Lung microvascular endothelial cell (primary cell): ENCODE results near the gene CYB5A. TPM values are rescaled to one million over a fixed set of nuclear protein-coding genes. Genes with fewer than 3 reads are reported as not detected.

Experiments
- DNase-seq, 2 donors: peaks; one replicate each; pipeline versions ENCODE4 v3.0.0 to v3.0.0-alpha.2; 2010; ENCODE audit warnings: low read depth in 2 of 2
- total RNA-seq: library from RNA; depleted of rRNA; stranded (reverse); fragments of >200 nt; gene quantifications from 2 replicates; pipeline ENCODE4 v1.2.1, GENCODE V29; 2014

CYB5A gene
- total RNA-seq, 1 donor from 2014 or later = 27.8 TPM

GRCh38 chr18:74248595-74248994 is 43.2 kb downstream of the CYB5A start:
- no peak for DNase-seq

DNA sequence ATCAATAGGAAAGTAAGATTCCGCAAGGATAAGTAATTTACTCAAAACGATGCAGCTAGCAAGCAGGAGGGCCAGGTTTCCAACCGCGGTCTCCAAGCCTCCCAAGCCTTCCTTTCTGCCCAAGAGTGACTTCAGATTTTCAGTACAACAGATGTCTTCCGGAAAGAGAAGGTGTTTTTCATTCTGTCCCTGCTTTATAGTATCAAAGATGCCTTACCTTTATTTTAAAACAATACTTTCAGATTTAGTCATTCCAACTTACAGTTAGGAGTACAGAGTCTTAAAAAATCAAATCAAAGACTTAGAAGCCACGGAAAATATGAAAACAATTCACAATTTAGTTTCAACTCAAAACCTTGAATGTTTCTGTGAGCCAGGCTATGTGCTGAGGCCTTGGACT is 43.6 kb downstream of the CYB5A start:
- DNase-seq = no peak

DNA sequence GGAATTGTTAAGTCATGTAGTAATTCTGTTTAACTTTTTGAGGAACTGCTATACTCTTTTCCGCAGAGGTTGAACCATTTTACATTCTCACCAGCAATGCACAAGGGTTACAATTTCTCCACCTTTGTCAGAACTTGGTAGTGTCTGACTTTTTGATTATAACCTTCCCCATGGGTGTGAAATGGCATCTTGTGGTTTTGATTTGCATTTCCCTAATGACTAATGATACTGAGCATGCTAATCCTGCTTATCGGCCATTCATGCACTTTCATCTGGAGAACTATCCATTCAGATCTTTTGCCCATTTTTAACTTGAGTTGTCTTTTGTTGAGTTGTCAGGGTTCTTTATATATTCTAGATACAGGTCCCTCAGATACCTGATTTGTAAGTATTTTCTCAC is 47.2 kb downstream of the CYB5A start:
- no peak for DNase-seq

DNA sequence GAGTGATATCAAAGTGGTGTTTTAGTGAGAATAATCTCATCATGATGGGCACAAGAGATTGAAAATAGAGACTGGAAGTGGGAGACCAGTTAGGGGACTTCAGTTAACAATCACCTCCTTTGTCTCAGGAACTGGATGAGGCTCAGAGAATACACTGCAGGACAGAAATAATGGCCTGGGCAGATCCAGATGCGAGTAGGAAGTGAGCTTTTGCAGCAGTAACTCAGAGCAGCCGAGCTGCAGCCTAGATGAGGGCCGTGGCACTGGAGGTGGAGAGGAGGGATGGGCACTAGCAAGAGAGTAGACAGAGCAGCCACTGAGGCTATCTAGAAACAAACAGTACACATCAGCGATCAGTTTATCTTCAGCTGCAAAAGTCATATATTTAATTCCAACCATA is 48.6 kb downstream of the CYB5A start:
- no peak for DNase-seq

- DNase-seq = peak; percentile 11 to 14
Measured at GRCh38 chr18:74242438-74243096, 49.2 kb downstream of the CYB5A start.

- no peak for DNase-seq
Measured at GRCh38 chr18:74241970-74242369, 49.8 kb downstream of the CYB5A start.

DNA sequence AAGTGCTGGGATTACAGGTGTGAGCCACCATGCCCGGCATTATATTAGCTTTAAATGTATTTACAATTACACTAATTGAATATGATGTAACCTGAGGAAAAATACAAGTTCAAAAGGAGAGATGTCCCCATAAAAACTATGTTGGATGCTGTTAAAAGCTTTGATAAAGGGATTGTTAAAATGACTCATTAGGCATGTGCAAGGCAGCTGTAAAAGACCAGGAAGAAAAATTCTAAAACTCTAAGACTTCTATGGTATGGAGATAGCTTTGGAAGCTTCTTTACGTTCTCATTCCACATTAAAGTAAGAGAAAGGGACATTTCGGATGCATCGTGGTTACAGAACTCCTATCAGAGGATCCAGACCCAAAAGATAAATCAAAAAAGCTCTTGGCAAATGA is 50.3 kb downstream of the CYB5A start:
- DNase-seq = no peak

- DNase-seq = no peak
Measured at GRCh38 chr18:74239567-74239966, 52.2 kb downstream of the CYB5A start.

- peak in 1 of 2 donors; percentile 36 for DNase-seq
Measured at GRCh38 chr18:74234326-74235171, 57.2 kb downstream of the CYB5A start.

DNA sequence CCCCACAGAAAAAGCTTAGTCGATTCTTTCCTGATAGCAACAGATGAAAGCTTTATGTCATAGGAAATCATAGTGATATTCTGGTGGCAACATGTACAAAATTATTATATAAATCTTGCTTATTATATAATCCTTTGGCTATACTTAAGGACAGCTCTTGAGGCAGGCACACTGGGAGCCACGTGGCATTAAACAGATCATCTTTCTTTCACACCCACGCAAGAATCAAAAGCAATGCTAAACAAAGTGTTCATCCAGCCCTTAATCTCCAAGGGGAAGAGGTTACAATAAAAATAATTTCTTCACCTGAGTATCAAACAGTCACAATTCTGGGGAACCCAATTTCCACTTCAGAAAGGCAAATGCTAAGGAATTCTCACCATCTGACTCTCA is 57.8 kb downstream of the CYB5A start:
- no peak for DNase-seq

DNA sequence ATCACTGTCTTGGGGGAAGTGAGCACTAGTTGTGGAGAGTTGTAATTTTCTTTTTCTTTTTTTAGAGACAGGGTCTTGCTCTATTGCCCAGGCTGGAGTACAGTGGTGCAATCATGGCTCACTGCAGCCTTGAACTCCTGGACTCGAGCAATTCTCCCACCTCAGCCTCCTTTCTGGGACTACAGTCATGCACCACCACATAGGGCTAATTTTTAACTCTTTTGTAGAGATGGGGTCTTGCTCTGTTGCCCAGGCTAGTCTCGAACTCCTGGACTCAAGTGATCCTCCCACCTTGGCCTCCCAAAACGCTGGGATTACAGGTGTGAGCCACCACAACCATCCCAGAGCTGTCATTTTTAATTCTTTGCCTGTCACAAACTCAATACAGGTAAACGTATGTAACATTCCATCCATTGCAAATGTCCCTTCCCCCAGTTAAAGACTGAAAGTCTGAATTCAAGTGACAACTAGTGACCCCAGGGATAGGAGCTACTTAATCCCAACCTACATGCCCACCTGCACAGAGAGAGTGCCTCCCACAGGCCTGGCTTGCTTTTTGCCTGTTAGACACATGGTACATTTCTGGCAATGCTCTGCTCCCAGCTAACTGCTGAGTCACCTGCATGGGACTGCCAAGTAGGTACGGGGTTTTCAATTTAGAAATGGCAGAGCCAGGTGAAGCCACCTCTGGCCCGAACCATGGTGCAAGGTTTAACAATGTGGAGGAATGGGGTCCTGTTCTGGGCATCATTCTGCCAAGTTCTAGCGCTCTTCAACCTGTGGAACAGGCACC is 60.6 kb downstream of the CYB5A start:
- no peak for DNase-seq

DNA sequence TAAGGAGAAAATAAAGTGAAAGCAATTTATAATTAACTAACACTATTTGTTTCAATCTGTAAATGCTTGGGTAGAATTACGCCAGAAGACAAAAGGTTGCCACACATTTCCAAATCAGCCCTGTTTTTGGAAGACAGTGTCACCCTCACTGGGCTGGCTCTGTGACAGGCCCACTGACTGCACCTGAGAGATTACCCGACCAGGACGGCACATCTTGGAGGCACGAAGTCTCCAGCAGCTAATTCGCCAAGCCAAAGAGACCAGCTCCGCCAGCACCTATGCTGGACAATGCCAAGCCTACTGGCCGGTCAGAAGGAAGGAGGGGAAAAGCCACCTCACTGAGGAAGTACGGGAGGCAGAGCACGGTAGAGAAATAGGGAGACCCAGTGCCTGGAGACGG is 61.9 kb downstream of the CYB5A start:
- no peak for DNase-seq

DNA sequence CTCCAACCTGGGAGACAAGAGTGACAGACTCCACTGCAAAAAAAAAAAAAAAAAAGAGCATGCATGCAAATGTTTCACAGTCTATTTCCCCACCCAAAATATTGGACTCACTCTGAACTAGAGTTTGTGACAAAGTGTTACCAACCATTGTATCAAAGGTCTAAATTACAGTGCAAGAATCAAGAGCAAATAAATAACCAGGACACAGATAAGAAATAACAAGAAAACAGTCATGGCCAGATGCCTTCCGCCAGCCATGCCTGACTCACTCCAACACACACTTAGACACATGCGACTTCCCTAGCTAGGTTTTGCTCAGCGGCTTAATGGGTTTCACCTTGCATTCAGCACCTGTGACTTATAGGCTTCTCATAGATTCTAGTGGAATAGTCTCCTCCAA is 62.8 kb downstream of the CYB5A start:
- DNase-seq = no peak

DNA sequence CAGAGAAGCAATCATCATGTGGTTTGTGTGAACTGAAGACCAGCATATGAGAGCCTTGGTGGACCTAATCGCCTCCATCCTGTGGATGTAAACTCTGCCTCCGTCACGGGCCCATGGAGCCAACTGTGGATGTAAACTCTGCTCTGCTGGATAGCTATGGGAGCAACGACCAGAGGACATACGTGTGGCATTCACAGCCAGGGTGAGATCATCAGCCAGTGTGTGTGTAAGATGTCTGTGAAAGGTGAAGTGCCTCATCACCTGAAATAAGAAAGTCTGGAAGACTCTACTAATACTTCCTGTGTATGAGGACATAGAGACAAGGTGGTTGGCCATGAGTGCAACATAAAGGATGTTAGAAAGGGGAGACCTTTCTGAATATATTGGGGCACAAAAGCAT is 63.5 kb downstream of the CYB5A start:
- no peak for DNase-seq

DNA sequence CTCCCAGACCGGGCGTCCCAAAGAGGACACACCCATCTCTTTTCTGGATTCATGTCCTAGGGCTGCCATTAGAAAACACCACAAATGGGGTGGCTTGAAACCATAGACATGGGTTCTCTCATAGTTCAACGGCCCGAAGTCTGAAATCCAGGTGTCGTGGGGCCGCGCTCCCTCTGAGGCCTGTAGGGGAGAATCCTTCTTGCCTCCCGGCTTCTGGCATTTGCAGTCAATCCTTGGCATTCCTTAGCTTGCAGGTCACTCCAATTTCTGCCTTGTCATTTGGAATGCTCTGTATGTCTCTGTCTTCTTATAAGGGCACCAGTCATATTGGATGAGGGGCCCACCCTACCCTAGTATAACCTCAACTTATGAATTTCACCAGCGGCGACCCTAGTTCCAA is 65.1 kb downstream of the CYB5A start:
- no peak for DNase-seq

- no peak for DNase-seq
Measured at GRCh38 chr18:74226156-74226555, 65.6 kb downstream of the CYB5A start.

DNA sequence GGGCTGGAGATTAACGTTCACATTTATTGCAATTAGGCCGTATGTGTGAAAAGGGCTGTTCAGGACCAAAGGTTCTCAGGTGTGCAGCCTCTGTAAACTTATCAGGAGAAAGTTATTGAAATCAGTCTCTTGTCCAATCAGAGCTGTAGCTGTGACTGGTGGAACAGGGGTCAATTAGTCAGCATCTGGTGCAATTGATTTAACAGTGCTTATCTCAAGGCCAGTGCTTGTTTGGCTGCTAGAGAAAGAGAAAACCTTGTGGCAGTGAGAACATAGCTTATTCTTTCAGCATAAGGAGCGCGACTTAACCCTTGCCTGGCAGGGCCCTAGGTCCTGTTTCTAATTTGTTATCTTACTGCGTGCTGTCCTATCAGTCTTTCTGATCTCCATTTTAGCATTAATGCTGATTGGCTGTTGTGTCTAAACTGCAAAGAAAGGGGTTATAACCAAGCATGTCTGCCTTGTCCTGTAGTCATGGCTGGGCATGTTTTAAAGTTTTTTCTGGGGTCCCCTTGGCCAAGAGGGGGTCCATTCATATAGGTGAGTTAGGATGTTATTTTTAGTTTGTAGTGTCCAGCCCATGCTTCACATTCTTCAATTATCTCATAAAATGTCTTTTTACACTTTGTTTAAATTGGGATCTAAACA is 66.4 kb downstream of the CYB5A start:
- DNase-seq = no peak

DNA sequence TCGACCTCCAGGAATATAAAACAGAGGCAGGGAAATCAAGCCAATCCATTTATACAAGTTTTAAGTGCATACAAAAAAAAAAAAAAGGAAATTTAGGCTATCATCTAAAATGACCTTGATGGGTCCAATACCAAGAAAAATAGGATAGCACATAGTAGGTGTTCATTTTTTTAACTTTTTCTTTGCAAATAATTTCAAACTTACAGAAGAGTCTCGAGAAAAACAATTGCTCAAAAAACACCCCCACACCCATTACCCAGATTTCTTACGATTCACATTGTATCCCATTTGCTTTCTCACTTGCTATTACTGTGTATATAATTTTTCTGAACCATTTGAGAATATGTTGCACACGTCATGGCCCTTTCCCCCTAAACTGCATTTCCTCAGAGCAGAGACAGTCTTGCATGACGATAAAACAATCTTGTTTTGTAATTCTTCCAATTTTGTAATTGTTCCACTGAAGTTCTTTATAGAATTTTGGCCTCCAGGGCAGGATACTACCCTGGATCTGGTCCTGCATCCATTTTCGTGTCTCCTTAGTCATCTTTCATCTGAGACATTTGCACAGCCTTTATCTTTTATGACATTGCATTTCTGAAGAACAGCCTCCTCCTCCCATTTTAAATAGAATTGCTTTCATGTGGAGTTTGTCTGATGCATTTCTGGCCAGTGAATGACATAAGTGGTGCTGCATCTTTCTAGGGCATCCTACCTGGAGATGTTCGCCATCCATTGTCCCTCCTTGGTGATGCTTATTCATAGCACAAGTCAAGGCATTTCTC is 68.9 kb downstream of the CYB5A start:
- DNase-seq = no peak

GRCh38 chr18:74221081-74221480 is 70.7 kb downstream of the CYB5A start:
- no peak for DNase-seq

DNA sequence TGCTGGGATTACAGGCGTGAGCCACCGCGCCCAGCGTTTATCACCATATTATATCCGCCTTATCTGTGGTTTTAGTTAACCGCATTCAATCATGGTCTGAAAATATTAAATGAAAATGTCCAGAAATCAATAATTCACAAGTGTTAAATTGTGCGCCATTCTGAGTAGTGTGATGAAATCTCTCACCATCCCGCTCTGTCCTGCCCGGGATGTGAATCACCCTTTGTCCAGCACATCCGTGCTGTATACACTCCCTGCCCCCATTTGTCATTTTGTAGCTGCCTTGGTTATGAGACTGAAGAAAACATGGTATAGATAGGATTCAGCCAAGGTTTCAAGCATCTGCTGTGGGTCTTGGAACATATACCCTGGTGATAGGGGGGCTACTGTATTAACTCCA is 72.7 kb downstream of the CYB5A start:
- peak in 1 of 2 donors; percentile 4 for DNase-seq
